Colon (tissue), 2 donors: ENCODE measurements around the gene POLD2.

ENCODE experiments used
- FAIRE-seq: peaks from 2 replicates; lab custom pipeline; 2012; peaks lifted over from hg19 to GRCh38; lab: Jason Lieb, UNC
- donor health status: control.
- donor health status: control.

The POLD2 gene

DNA sequence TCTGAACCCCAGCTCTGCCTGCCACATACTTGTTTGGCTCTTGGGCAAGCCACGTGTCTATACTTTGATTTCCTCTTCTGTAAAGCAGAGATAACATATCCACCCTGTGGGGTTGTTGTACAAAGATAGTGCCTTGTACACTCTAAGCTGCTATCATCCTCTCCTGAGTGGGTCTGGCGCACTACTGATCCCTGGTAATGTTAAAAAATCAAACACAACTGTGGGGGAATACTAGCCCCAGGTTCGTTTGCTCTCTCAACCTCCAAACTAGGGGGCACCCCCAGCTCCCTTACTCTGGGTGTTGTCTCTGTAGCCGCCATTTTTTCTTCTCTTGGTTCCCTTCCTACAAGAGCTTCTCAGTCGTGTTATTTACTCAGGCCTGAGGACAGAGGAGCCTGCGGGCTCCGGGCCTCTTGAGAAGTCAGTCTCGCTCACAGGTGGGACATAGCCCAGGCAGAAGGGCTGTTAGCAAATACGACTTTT is 42.0 kb downstream of the POLD2 start:
- FAIRE-seq = no peak

DNA sequence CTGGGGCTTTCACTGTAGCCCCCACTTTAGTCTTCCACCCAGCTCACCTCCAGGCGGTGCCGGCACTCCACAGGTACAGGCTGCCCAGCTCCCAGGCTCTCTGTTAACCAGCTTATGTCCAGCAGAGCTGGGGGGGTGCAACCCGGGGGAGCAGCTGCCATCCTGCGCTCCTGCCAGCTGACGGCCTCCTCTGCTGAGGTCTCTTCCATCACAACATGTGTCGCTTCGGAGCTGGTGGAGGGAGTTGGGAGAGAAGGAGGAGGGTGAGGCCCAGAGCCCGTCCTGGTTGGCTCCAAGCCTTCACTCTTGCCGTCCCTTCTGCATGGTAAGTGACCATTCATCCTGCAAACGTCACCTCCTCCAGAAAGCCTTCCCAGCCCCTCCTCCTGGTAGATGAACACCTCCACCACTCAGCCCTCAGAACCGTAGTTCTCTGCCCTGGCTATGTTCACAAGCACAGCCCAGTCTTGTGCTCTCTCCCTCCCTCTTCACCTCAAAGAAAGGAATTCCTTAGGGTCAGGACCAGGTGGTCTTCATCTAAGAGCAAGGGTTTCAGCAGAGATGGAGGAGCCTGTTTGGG is 42.6 kb downstream of the POLD2 start:
- no peak for FAIRE-seq

DNA sequence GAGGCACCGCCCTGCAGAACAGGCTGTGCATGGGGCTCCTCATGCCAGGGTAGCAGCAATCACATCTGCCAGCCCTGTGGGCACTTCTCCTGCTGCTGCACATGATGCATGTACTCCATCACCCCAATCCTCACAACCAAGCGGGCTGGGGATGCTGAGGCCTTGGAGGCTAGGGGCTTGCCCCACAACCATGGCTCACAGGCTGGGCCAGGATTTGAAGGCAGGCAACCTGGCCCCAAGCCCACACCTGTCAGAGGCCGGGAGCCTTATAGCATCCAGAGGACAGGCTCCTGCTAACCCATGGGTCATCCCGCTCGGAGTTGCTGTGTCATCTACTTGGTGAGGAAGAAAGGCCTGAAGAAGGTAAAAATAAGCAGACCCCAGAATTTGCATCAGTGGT is 43.2 kb downstream of the POLD2 start:
- no peak for FAIRE-seq

DNA sequence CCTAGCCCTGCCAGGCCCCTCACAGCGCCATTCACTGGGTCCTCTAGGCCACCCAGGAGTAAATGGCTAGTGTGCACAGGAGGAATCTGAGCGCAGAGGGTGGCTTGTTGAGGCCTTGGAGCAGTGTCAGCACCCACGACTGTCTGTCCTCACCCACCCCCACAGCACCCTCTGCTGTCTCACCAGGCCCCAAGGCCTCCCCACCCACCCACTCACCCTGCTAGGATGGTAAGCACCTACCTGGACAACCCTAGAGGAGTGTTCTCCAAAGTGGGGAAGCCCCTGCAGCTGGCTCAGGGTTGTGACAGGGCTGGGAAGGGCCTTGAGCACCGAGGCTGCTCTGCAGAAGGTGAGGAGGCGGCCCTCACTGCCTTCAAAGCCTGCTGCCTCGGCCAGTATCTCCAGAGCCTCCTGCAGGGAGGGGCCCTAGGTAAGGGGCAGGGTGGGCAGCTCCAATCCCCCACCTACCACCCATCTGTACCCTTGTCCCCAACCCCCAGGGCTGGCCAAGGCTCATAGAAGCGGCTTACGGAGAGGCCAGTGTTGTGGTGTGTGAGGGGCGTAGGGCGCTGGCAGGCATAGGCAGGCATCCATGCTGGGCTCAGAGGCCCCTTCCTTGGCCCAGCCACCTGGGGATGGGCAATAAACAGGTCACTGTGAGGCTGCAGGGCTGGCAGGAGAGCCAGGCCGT is 43.9 kb downstream of the POLD2 start:
- no peak for FAIRE-seq

DNA sequence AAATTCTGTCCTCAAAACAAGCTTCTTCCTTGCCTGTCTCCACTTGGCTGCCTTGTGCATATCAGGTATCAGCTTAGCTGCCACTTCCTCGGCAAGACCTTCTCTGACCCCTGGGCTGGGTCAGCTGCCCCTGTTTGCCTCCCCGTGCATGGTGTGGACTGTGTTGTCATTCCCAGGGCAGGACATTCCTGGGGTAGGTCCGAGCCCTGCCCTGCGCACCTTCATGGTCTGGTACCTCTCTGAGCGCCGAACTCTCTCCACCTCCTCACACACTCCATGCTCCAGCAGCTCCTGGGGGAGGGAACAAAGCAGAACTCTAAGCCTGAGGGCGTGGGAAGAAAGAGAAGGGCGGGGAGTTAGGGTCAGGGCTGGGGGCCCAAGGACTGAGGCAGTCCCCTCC is 44.8 kb downstream of the POLD2 start:
- FAIRE-seq = no peak

DNA sequence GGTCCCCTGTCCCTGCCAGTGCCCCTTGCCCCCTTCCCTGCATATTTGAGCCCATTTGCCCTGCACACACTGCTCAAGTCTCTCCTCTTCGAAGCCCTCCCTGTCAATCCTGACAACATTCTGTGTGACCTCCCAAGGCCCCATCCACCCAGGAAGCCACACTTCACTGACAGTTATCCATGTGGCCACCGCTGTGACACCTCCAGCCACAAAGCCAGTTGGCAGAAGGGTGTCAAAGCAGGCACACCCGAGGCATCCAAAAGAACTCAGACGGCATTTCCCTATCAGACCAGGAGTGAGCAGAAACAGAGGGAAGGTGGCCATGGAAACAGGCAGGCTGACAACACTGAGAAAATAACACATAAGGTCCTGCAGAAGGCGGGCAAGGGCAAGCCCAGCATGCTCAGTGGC is 45.7 kb downstream of the POLD2 start:
- no peak for FAIRE-seq

DNA sequence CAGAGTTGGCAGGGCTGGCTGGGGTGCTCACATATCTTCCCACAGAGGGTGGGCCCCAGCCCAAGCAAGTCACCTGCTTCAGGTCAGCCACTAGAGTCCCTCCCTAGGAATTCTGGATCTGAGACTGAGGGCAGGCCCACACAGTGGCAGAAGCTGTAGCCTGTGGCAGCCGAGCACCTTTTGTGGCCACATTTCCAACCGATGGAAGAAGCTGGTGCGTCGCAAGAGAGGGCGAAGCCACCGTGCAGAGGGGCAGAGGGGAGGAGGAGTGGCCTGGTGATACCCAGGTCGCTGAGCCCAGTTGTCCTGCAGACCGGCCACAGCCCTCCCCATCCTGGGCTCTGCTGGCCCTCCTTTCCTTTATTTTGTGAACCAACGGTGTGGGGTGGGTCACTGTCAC is 46.3 kb downstream of the POLD2 start:
- FAIRE-seq = no peak

DNA sequence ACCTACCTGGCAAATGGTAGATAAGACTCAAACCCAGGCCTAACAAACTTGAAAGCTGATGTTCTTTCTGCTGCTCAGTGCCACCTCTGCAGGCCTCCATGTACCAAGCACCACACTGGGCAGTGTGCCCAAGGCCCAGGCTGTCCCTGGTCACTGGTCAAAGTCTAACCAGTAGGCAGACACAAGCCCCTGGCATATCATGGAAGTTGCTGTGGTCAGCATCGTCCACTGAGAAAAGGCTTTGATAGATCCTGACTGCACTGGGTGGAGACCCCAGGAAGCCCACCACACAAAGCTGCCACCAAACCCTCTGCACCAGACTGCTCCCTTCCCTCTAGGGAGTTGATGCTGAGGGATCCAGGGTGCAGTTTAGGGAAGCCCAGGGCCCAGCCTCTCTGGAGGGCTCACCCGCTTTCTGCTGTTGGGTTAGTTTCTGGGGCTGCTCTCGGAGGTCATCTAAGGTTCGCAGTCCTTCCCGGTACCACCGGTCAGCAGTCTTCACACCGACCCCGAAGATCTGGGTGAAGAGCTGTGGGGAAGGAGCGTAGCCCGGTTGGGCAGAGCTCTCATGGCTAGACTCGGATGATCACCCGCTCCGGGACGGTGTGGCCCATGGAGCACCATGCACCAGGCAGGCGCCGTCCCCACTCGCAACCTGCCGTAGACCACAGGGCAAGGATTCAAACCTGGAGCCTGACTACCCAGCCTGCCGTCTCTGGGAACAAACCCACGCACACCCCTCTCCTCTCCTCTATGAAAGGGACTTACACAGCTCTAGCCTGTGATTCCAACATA is 47.0 kb downstream of the POLD2 start:
- FAIRE-seq = no peak

DNA sequence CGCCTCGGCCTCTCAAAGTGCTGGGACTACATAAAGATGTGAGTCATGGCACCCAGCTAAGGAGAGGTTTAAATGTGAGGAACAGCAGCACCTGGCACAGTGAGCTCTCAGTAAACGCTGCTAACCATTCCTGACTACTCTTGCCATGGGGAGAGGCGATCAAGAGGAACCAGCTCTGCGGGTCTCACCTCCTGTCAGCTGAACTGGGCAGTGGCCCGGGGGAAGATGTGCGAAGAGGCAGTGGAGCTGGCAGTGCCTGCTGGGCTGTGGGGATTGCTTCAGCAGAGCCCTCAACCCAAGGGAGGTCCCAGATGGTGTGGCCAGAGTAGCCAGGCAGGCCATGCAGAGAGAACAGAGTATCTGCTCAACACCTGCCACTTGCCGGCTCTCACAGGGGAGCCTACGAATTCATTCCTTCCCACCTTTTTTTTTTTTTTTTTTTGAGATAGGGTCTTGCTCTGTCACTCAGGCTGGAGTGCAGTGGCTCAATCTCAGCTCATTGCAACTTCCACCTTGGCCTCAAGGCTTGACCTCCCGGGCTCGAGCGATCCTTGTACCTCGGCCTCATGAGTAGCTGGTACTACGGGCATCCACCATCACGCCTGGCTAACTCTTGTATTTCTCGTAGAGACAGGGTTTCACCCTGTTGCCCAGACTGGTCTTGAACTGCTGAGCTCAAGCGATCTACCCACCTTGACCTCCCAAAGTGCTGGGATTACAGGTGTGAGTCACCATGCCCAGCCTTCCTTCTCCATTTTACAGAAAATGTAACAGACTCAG is 47.9 kb downstream of the POLD2 start:
- FAIRE-seq = no peak

DNA sequence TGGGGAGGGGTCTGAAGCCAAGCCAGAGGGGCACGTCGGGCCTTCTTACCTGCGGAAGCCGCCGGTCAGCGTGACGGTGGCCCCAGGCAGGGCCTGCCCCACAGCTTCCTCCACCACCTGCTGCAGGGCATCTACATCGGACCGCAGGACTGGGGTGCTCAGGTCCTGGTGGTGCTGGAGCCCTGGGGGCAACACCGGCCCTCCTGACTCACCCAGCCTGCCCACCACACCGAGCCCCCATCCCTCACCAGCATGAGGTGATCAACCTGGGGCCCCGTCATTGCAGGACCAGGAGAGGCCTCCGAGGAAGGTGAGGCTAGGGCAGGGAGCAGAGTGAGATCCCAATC is 49.0 kb downstream of the POLD2 start:
- no peak for FAIRE-seq

DNA sequence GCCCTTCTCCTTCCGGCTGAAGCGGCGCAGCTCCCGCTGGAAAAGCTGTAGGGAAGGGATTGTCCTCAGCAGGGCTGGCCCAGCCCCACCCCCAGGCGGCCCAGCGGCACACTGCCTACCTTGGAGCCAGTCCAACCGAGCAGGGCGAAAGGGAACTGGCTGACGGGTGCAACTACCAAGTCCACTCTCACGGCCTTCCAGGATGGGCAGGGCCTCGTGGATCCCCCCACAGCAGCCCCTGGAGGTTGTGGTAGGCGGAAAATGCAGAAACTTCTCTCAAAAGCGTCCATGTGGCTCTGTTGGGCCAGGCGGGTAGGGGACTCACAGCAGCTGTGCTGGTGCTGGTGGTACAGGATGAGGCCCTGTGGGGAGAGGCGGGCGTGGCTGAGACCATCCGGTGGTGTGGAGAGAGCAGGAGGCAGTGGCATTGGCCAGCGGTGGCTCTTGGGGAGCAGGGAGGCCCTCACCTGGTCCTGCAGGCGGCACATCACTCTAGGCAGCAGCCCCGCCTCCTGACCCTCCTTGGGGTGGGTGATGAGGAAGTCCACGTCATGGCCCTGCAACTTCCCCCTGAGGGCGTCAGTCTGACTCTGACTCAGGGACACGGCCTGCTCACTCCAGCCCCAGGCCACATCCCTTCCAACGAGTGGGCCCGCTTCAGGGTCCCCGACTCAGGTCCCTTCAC is 49.5 kb downstream of the POLD2 start:
- FAIRE-seq = no peak

DNA sequence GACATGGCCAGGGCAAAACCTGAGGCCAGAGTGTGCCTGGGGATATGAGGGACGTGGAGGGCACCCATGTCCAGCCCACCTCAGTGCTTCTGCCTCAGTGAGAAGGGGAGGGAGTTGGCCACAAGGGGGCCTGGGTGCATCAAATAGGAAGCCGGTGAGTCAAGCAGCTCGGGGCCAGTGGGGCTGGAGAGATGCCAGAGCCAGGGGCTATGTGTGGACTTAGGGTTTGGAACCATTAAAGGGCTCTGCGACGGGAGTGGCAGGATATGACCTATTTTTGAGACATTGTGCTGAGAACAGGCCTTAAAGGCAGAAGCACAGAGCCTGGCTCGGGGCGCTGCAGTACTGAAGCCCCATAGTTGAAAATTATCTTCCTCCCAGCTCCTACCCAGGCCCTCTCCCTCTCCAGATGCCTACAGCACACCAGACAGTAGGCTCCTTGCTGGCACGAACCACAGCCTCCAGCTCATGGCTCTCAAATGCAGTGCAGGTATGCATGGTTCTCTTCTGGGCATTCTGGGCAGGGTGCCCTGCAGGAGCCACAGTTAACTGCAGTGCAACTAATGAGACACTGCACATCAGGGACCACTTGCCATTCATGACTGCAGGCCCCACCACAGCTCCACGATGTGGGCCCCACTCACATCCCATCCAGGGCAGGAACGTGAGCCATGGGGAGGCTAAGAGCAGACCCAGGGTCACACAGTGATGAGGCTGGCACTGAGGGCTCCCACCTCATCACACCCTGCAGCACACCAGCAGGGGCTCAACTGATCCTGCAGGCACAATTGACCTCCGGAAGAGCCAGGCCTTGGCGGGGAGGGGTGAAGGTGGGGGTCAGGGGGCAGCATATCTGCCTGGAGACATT is 50.8 kb downstream of the POLD2 start:
- FAIRE-seq = no peak

DNA sequence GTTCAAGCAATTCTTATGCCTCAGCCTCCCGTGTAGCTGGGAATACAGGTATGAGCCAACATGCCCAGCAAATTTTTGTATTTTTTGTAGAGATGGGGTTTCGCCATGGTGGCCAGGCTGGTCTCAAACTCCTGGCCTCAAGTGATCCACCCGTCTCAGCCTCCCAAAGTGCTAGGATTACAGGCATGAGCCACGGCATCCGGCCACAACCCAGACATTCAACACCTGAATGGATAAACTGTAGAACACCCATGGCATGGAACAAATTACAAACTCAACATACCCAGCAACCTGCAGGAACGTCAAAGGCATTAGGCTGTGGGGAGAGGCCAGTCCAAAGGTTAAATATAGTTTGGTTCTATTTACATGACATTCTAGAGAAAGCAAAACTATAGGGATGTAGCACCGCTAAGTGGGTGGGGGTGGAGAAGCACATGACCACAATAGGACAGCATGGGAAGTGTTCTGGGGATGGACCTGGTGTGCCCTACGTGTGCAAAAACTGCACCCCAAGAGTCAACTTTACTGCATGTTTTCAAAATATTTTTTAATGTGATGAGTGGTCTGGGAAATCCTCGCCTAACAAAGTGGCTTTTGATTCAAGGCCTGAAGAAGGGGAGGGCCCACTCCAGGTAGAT is 51.5 kb downstream of the POLD2 start:
- no peak for FAIRE-seq

DNA sequence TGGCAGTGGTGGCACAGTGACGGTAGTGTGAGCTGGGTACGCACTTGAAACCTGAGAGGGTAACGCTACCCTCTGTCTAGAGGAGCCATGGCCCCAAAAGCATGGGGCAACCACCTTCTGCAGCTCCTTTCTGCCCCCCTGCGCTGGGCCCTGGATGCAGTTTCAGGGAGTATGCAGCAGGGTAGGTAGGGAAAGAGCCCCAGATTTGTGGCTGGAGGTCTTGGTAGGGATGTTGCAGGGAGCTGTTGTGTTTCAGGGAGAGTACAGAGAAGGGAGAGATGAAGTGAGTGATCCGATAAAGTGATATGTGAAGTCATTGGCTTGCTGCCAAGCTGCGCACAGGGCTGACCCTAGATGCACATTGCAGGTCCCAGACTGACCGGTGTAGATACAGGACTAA is 55.3 kb downstream of the POLD2 start:
- FAIRE-seq = no peak

DNA sequence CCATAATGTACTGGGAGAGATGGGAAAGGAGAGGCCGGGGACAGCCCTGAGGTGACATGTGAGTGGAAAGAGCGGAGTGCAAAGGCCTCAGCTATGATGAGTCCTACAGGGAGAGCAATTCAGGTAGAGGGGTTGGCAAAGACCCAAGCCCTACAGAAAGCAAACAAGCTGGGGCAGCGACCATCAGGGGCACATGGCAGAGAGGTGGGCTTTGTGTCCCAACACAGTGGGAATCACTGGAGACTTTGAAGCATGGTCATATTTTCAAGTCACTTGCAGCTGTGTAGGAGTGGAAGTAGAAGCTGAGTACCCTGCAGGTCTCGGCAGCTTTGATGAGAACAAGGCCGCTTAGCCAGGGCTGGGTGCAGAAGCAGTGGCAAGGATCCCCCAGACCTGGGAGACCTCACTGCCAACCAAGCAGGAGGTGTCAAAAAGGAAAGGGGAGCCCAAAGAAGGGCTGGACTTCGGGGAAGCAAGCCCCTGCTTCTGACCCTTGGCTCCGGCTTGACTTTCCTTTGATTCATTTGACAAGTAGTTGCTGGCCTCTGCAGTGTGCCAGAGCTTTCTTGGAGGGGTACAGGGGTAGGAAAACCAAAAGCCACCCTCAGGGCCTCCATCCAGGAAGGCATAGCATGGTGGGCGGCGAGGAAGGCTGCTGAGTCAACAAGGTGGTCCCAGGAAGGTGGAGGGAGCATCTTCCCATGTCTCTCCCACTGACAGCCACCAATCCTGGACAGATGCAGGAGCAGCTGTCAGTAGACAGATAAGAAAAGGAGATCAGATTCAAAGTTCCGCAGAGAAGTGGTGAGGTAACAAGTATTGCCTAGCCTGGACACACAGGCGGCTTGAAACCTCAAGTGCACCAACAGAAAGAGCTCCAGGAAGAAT is 56.0 kb downstream of the POLD2 start:
- FAIRE-seq = no peak

DNA sequence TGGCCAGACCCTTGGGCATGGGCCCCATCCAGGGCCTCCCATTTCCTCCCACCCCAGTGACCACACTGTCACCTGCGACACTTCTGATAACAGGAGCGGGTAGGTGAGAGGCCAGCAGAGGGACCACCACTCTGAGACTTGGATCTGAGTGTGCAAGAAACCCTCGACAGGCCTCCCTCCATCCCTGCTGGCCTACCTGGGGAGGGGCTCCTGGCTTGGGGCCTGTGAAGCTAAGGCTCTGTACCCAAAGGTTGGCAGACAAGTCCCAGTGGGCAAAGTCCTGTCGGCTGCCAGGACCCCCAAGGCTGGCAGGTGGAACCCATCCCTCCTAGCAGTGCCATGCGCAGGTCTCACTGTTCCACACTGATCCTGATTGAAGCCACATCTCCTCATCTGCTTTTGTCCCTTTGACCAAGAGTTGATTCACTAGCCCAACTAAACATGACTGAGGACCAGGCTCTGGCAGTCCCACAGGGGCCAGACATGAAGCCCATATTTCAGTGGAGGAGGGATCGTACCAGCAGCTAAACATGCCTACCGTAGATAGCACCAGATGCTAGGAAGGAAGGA is 56.8 kb downstream of the POLD2 start:
- FAIRE-seq = no peak

DNA sequence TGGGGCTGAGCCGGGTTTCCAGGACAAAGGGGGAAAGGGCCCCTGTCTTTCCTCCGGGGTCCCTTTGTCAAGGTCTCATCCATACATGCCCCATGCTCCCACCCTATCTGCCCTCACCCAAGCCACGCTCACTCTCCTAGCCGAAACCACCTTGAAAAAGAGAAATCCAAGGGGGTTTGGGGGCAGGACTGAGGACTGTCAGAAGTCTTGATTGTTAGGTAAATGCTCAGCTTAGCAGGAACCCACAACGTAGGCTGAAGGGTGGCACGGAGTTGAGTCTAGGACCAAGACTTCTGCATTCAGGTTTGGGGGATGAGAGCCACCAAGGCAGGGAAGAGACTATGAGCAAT is 57.3 kb downstream of the POLD2 start:
- FAIRE-seq = no peak

DNA sequence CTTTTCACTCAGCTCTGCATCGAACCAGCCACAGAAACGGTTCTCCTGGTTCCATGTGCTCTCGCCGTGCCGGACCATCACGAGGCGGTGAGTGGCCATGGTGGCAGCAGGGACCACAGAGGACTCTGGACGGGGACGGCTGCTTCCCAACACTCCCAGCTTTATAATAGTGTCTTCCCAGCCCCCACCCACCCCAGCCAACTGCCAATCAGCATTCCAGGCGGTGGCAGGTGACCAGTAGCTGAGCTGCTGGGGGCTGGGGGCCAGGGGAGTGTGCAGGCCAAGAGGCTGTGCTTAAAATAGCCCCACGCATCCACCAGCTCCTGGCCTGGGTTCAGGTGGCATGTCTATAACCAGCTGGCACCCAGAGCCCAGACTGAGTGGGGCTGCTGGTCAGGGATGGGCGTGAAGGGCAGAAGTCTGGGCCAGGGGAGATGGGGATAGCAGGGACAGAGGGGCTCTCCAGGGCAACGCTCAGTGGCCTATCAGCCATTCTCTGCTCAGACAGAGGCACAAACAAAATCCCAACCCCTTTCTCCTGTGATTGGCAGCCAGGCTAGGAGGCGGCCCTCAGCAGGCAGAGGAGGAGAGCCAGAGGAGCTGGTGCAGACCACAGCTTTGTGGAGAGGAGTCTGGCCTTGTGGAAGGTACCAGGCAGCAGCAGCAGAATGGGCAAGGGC is 57.8 kb downstream of the POLD2 start, which contains the start of gene PGAM2:
PGAM2 (minus strand) TSS at position 137 of the 680 bp plus-strand sequence; CDS start at position 99, 38 bp downstream.
- no peak for FAIRE-seq
